OCI-LY1 (cell line): ENCODE data around the gene EHF.

ENCODE experiments used
- EZH2 ChIP-seq: fragments of 200-600 bp; sonication (generic), shearing (Covaris generic); IDR thresholded peaks from 2 replicates; pipeline ENCODE4 v1.8.0; 2017; ENCODE audit warnings: borderline replicate concordance, mixed run types, mild to moderate bottlenecking, antibody characterized with exemption, low read length, moderate library complexity, mixed read lengths
- TF ChIP-seq, protein P1 (sequence below): fragments of 200-600 bp; sonication (generic), shearing (Covaris generic); IDR thresholded peaks from 2 replicates; pipeline ENCODE4 v1.5.1; 2017; ENCODE audit warnings: mild to moderate bottlenecking, antibody characterized with exemption, low read length, moderate library complexity, mixed read lengths

DNA sequence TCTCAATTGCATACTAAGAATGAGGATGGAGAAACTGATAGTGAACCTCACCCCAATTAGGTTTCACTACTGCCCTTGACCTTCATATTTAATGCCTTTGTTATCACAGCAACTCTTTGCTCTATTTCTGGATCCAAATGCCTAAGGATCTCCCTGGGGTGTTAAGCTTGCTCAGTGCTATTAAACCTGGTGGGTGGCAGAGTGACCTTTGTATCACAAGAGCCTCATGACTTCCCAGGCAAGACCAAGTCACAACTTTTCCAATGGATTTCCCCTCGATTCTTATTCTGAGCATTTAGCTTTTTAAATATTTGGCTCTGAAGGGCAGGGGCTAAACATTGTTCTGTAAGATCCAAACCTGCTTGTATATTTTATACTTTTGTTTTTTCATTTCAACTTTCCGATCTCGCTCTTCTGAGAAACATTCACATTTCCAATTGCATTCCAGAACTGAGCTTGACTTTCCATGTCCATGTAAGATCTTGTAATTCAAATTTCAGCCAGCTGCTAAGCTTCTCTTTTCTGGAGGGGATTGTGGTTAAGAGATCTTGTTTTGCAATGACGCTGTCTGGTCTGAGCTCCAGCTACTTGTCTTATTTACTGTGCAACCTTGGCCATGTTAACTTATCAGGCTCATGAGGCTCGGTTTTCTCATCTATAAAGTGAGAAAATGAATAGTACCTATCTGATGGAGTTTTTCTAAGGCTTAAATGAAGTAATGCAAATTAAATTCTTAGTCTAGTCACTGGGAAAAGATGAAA lies 6.4 kb upstream of the EHF start:
- TF ChIP-seq, protein P1, sequence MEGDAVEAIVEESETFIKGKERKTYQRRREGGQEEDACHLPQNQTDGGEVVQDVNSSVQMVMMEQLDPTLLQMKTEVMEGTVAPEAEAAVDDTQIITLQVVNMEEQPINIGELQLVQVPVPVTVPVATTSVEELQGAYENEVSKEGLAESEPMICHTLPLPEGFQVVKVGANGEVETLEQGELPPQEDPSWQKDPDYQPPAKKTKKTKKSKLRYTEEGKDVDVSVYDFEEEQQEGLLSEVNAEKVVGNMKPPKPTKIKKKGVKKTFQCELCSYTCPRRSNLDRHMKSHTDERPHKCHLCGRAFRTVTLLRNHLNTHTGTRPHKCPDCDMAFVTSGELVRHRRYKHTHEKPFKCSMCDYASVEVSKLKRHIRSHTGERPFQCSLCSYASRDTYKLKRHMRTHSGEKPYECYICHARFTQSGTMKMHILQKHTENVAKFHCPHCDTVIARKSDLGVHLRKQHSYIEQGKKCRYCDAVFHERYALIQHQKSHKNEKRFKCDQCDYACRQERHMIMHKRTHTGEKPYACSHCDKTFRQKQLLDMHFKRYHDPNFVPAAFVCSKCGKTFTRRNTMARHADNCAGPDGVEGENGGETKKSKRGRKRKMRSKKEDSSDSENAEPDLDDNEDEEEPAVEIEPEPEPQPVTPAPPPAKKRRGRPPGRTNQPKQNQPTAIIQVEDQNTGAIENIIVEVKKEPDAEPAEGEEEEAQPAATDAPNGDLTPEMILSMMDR, result no peak
- no peak for TF ChIP-seq EZH2
